Activated T-cell treated with anti-CD3 and anti-CD28 coated beads, Interleukin-2, amount 50 U/mL, for 72 hours (primary cell): ENCODE results near the gene SPRED1. TPM values are rescaled to one million over a fixed set of nuclear protein-coding genes. Genes with fewer than 3 reads are reported as not detected.

Experiments
- ATAC-seq, 2 donors: fragments of 150-1000 bp; cut with Tn5 transposase; replicated peaks in 1 of 2; 2 replicates each; pipeline ENCODE4 v1.10.0; 2021; ENCODE audit warnings: moderate library complexity in 2 of 2, mild to moderate bottlenecking in 1 of 2
- DNase-seq, 2 donors: peaks; one replicate each; pipeline ENCODE4 v3.0.0; 2021 to 2022; ENCODE audit warnings: mixed read lengths in 1 of 2
- H3K27ac Mint-ChIP-seq: one replicate; pipeline ENCODE4 v1.8.0; 2022; ENCODE audit warnings: mild to moderate bottlenecking, moderate library complexity, mixed read lengths
- H3K27me3 Mint-ChIP-seq: one replicate; pipeline ENCODE4 v1.8.0; 2022; ENCODE audit warnings: low read depth, mixed read lengths
- H3K36me3 Mint-ChIP-seq, 2 donors: one replicate each; pipeline ENCODE4 v1.8.0; 2022; ENCODE audit warnings: mixed read lengths in 2 of 2, mild to moderate bottlenecking in 1 of 2; ENCODE audit not compliant: insufficient read depth in 2 of 2
- H3K4me1 Mint-ChIP-seq: one replicate; pipeline ENCODE4 v1.8.0; 2022; ENCODE audit warnings: low read depth, mixed read lengths
- H3K4me3 Mint-ChIP-seq, 2 donors: one replicate each; pipeline ENCODE4 v1.8.0; 2022; ENCODE audit warnings: mild to moderate bottlenecking in 2 of 2, mixed read lengths in 2 of 2, moderate library complexity in 2 of 2
- H3K9me3 Mint-ChIP-seq, 2 donors: one replicate each; pipeline ENCODE4 v1.8.0; 2022; ENCODE audit warnings: mixed read lengths in 2 of 2
- total RNA-seq, 2 donors: library from RNA; stranded (reverse); gene quantifications; one replicate each; pipeline ENCODE4 v1.2.3, GENCODE V29; 2022

Gene SPRED1
- total RNA-seq, result 1 to 10 TPM in 1 of 2 donors, under 1 TPM in 1; 0.77 to 1.5 TPM

DNA sequence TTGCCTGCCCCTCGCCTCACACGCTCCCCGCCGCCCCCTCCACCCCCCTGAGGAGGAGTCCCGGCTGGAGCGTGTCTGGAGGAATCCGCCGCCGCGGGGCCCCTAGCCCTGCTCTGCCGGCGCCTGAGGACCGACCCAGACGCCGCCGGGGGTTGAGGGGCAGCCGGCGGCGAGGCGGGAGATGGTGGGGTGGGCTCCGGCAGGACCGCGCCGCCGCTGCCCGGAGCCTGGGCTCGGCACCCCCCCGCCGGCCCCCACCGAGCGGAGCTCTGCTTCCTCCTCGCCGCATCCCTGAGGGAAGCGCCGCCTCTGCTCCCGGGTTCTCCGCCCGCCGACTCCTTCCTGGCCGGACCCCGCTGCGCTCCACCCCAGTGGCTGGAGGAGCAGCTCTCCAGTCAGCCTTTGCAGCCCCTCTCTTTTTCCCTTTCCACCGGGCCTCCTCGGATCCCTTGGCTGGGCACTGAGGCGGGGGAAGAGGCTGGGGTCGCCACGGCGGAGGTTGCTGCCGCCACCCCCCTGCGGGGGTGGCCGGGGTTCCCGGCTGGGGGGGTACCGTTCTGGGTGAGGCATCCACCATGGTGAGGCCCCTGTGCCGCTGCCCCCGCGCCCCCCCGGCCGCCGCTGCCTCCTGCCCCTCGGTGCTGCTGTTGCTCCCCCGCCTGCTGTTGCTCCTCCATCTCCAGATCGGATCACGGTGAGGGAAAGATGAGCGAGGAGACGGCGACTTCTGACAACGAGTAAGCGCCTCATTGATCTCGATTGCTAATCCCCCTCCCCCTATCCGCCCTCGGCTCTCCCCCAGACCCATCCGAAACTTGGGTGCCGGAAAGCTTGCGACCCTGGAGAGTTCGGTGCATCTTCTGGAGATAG lies at the start of gene SPRED1:
Gene SPRED1 (plus strand): TSS at position 356 of the 870 bp plus-strand sequence. CDS start 350 bp downstream, at position 706.
- H3K27ac Mint-ChIP-seq, result peak within 1 kb of the TSS; percentile 82
- DNase-seq (peak; percentile 36 to 37), ATAC-seq (peak; percentile 30)
- peaks cover 32% of the 10 kb centered on the region for H3K27me3 Mint-ChIP-seq
- H3K4me3 Mint-ChIP-seq, result peak within 1 kb of the TSS; percentile 87 to 90
- peaks cover 31% of the 10 kb centered on the region for H3K4me1 Mint-ChIP-seq
- no peaks in the 10 kb centered on the region for H3K9me3 Mint-ChIP-seq
- peaks cover 2 to 3% of the 10 kb centered on the region in 2 donors for H3K36me3 Mint-ChIP-seq

DNA sequence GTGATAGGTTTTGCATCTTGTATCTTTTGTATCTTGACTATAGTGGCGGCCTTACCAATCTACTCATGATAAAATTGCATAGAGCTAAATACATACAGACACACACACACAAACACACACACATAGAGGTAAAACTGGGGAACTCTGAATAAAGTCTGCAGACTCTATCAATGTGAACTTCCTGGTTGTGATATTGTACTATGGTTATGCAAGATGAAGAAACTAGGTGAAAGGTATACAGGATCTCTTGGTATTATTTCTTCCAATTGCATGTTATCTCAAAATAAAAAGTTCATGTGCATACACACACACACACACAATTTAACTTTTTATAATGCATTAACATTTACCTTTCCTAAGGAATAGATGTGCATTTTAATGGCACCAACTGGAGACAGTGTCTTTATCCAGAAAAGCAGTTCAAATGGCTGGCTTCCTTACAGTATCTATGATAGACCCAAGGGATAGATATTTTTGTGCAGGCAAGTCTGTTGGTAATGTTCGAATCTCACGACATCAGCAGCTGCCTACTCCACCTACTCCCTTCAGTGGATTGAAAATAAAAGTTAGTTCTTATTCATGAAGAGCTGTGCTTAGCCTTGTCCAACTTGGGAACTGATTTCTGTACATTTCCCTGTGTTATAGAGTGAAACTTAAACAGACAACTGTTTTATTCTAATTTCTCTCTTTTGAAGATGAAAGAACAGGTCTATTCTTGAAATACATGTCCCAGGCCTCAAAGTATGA lies 46.9 kb upstream of the SPRED1 start:
- Mint-ChIP-seq H3K36me3 (no peaks in the 10 kb centered on the region), H3K9me3 (no peaks in the 10 kb centered on the region), H3K27ac (no peak overlapping the region), H3K4me1 (no peaks in the 10 kb centered on the region), H3K27me3 (peaks cover 38% of the 10 kb centered on the region), H3K4me3 (no peak overlapping the region)
- ATAC-seq (no peak), DNase-seq (no peak)

DNA sequence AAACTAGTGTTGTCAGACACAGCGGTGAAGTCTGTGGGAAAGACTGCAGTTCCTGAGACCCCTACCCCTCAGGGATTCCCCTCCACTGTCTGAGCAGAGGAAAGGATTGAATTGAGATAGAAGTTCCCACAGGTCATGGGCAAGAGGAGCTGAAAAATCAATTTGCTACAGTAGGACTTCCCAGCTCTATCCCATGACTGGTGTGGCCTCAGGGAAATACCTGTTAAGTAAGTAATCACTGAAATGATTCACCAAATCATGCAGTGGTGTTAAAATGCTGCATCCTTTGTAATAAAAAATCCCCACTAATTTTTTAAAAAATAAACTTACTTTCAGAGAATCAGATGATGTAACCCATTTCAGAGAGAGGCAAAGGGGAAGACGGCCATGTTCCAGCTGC lies 45.0 kb upstream of the SPRED1 start:
- no peak overlapping the region for H3K27ac Mint-ChIP-seq
- H3K27me3 Mint-ChIP-seq, result peaks cover 38% of the 10 kb centered on the region
- ATAC-seq (no peak), DNase-seq (no peak)
- no peak overlapping the region for H3K4me3 Mint-ChIP-seq
- no peaks in the 10 kb centered on the region for H3K4me1 Mint-ChIP-seq
- no peaks in the 10 kb centered on the region for H3K9me3 Mint-ChIP-seq
- H3K36me3 Mint-ChIP-seq, result no peaks in the 10 kb centered on the region

DNA sequence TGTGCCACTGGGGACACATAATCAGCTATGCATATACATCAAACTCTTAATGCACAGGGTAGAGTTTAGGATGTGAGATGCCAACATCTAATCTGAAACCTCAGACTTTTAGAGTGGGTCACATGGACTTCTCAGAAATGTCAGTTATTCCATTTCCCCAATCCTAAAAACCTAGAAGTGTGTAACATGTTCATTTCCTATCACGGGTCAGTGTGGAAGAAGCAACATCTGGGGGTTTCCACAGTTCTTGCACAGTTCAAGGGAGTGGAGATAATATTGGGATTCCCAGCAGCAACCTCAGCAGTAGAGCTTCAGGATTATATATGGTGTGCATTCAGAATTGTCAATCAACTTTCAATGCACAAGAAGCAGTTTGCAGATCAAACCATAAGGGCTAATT lies 44.4 kb upstream of the SPRED1 start:
- Mint-ChIP-seq H3K4me3 (no peak overlapping the region), H3K36me3 (no peaks in the 10 kb centered on the region), H3K27ac (no peak overlapping the region), H3K4me1 (no peaks in the 10 kb centered on the region), H3K27me3 (peaks cover 44% of the 10 kb centered on the region), H3K9me3 (no peaks in the 10 kb centered on the region)
- ATAC-seq (no peak), DNase-seq (no peak)

DNA sequence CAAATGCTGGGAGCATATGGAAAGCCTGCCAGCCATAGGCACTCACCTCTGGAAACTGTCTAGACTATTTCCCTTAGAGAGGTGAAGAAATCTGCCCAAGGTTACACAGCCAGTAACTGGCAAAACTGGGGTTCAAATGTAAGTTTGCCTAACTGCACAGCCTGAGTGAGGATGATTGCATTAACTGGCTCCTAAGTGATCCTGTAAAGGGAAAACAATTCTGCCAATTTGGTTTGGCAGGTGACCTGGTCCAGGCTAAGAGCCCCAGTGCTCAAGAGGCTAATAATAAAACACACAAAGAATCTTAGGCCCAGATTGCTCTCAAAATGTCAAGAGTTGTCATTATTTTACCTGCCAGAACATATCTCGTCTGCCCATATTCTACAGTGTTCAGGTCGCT lies 43.9 kb upstream of the SPRED1 start:
- Mint-ChIP-seq H3K4me3 (no peak overlapping the region), H3K27me3 (peaks cover 47% of the 10 kb centered on the region), H3K9me3 (no peaks in the 10 kb centered on the region), H3K4me1 (no peaks in the 10 kb centered on the region), H3K36me3 (no peaks in the 10 kb centered on the region), H3K27ac (no peak overlapping the region)
- DNase-seq (no peak), ATAC-seq (no peak)

DNA sequence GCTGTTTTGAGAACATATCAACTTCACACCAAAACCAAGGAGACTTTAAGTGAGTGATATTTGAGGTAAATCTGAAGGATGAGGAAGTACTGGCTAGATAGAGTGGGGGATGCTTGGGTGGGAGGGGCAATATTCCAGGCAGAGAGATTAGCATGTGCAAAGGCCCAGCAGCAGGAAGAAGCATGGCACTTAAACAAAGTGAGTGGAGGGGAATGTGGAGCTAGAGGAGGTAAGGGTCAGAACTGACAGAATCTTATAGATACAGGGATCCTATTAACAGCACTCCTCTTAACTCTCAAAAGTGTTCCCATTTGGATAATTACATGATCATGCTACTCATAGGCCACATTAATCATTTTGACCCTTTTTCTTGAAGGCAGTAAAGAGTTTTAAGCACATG lies 41.4 kb upstream of the SPRED1 start:
- no peaks in the 10 kb centered on the region for H3K4me1 Mint-ChIP-seq
- ATAC-seq (no peak), DNase-seq (no peak)
- H3K27ac Mint-ChIP-seq, result no peak overlapping the region
- H3K36me3 Mint-ChIP-seq, result no peaks in the 10 kb centered on the region
- H3K4me3 Mint-ChIP-seq, result no peak overlapping the region
- H3K27me3 Mint-ChIP-seq, result peaks cover 35% of the 10 kb centered on the region
- no peaks in the 10 kb centered on the region for H3K9me3 Mint-ChIP-seq

DNA sequence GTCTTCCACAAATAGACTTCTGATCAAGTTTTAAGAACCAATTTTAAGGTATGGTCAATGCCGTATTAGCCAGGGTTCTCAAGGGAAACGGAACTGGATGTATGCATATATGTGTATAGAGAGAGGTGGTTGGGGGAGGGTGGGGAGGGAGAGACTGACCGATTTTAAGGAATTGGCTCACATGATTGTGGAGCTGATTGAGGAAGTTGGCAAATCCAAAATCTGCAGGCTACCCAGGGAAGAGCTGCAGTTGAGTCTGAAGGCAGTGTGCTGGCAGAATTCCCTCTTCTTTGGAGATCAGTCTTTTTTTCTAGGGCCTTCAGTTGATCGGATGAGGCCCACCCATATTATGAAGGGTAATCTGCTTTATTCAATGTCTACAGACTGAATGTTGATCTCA lies 40.8 kb upstream of the SPRED1 start:
- no peak for ATAC-seq
- Mint-ChIP-seq H3K27me3 (peaks cover 30% of the 10 kb centered on the region), H3K36me3 (no peaks in the 10 kb centered on the region), H3K9me3 (no peaks in the 10 kb centered on the region), H3K27ac (no peak overlapping the region), H3K4me3 (no peak overlapping the region), H3K4me1 (no peaks in the 10 kb centered on the region)
- DNase-seq, result no peak

DNA sequence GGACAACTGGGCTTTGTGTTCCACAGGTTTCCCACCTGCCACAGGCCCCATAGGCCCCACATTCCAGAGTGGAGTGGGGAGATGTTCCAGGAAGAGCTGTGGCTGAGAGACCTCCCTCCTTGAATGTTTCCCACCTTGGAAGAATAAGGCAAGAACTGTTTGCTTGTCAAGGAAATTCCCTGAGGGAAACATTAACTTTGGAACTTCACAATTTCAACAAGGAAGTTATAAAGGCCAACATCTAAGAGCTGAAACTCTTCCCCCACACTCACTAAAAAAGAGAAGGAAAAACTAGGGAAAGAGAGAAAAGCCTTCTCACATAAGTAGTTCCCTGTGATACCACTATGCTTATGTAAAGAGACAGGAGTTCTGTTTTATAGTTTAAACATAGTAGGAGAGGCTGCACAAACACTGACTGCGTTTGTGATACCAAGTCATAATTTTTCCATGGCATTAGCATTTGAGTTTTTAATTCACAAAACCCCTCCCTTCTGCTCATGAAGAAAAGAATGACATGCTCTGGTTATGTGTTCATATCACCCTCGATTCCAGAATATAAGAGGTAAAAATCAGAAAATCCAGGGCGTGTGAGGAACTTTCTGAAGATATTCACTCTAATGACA lies 39.8 kb upstream of the SPRED1 start:
- Mint-ChIP-seq H3K9me3 (no peaks in the 10 kb centered on the region), H3K4me1 (peaks cover 4% of the 10 kb centered on the region), H3K36me3 (no peaks in the 10 kb centered on the region), H3K27ac (no peak overlapping the region), H3K4me3 (no peak overlapping the region), H3K27me3 (peaks cover 23% of the 10 kb centered on the region)
- DNase-seq (no peak), ATAC-seq (no peak)

DNA sequence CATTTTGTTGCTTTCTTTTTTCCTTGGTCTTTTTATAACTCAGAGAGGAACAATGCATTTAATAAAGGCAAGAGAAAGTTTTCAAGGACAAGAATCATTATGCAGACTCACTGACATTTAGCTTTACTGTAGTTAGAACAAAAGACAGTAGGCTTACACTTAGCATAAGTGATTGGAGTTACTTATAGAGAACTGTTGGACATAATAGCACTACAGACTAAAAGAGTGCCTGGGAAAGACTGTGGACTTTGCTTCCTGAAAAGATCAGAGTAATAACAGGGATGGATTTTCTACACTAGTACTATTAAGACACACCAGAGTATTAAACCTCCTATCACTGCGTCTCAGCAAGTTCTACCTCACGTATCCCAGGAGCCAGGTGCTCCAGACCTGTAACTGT lies 39.3 kb upstream of the SPRED1 start:
- Mint-ChIP-seq H3K36me3 (no peaks in the 10 kb centered on the region), H3K4me3 (no peak overlapping the region), H3K4me1 (peaks cover 4% of the 10 kb centered on the region), H3K27me3 (peaks cover 28% of the 10 kb centered on the region), H3K27ac (no peak overlapping the region), H3K9me3 (no peaks in the 10 kb centered on the region)
- DNase-seq, result no peak
- no peak for ATAC-seq

DNA sequence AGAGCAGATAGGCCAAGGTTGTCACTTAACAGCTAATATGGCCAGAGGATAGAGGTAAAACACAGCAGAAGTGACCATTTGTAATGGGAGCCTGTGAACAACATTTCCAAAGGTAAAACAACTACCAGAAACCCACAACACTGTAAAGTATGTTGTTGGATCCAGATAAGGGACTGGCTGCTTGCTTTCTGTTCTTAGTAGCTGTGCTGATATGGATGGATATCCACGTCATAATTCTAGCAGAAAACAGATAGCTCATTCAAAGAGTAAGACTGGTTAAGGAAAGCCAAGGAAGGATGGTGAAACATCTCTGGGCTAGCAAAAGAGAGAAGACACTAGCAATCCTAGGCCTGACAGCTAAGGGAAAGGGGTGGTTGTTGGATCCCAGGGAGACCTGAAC lies 36.9 kb upstream of the SPRED1 start:
- Mint-ChIP-seq H3K4me1 (peaks cover 4% of the 10 kb centered on the region), H3K4me3 (no peak overlapping the region), H3K9me3 (no peaks in the 10 kb centered on the region), H3K27ac (no peak overlapping the region), H3K36me3 (no peaks in the 10 kb centered on the region), H3K27me3 (peaks cover 30% of the 10 kb centered on the region)
- ATAC-seq, result no peak
- DNase-seq, result no peak

DNA sequence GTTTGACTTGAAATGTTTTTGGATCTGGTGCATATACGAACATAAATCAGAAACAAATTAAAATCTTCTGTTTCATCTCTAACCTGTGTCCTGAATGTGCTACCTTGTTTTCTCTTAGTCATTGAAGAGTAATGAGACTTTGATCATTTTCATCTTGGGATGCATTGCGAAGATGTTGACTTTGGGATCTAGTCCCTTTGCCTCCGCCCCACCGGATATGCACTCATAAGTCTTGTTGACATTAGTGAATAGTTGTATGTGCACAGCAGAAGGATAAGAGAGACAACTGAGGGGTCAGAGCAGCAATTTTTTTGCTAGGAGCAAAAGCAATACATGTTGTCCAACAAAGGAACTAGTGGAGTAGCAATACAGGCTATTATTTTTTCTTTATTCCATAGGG lies 35.9 kb upstream of the SPRED1 start:
- Mint-ChIP-seq H3K4me3 (no peak overlapping the region), H3K4me1 (peaks cover 4% of the 10 kb centered on the region), H3K9me3 (no peaks in the 10 kb centered on the region), H3K27me3 (peaks cover 24% of the 10 kb centered on the region), H3K27ac (no peak overlapping the region), H3K36me3 (no peaks in the 10 kb centered on the region)
- DNase-seq (no peak), ATAC-seq (no peak)

DNA sequence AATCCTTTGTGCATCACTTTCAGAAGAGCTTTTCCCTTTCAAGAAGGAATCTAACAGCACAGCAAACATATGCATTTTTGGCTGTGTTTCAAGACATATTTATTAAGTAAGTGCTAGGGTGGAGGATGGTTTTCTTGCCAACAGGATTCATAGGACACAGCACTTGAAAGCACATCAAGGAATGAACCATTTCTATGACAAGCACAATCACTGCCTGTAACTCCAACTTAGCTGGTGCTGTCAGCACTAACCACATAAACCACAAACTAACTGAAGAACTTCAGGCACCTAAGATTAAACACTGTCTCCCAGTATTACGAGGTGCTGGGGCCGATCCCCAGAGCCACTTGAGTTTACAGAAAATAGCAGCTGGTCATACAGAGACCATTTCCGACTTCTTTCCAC lies 35.4 kb upstream of the SPRED1 start:
- no peak overlapping the region for H3K27ac Mint-ChIP-seq
- H3K36me3 Mint-ChIP-seq, result no peaks in the 10 kb centered on the region
- peak in 1 of 2 donors; percentile 48 for ATAC-seq
- H3K4me1 Mint-ChIP-seq, result peaks cover 4% of the 10 kb centered on the region
- no peak overlapping the region for H3K4me3 Mint-ChIP-seq
- DNase-seq, result peak in 1 of 2 donors; percentile 1
- H3K9me3 Mint-ChIP-seq, result no peaks in the 10 kb centered on the region
- H3K27me3 Mint-ChIP-seq, result peaks cover 24% of the 10 kb centered on the region
